ENCODE data around the gene RAB30.

The RAB30 gene

GRCh38 chr11:83007909-83008580, 63.7 kb downstream of the RAB30 start:
- Histone ChIP-seq H3K27me3 (ENCODE audit: insufficient read depth, poor library complexity, severe bottlenecking) (no peaks in the 10 kb centered on the region), H3K27ac (ENCODE audit: poor library complexity, severe bottlenecking) (no peak overlapping the region), H3K9me3 (ENCODE audit: severe bottlenecking) (no peaks in the 10 kb centered on the region), H3K4me3 (ENCODE audit: severe bottlenecking) (no peak overlapping the region), H3K36me3 (ENCODE audit: low read depth) (no peaks in the 10 kb centered on the region), H3K4me1 (ENCODE audit: insufficient read depth, poor library complexity, severe bottlenecking) (no peaks in the 10 kb centered on the region)
- DNase-seq (ENCODE audit: low spot score) (no peak), ATAC-seq (ENCODE audit: low read depth) (no peak)
- no peak for TF ChIP-seq CTCF (IDR thresholded peaks at IDR 0.05; ENCODE audit: poor library complexity, severe bottlenecking)

DNA sequence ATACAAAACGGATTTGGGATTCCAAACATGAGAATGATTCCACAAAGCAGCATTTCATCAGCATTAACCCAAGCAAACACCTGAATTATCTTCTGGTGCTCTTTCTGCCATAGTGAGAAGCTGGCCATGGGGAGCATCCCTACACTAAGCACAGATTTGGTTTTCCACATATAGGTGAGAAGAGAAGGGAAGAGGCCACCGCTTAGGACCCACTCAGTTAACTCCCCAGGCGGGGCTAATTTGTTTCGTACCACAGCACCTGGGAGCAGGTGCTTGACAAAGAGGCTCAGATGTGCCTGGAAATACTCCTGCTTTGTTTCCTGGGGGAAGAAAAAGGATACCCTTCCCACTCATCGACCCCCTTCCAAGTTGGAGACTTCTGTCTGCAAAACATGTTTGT, 64.2 kb downstream of the RAB30 start:
- Histone ChIP-seq H3K27me3 (ENCODE audit: insufficient read depth, poor library complexity, severe bottlenecking) (no peaks in the 10 kb centered on the region), H3K9me3 (ENCODE audit: severe bottlenecking) (no peaks in the 10 kb centered on the region), H3K4me1 (ENCODE audit: insufficient read depth, poor library complexity, severe bottlenecking) (no peaks in the 10 kb centered on the region), H3K27ac (ENCODE audit: poor library complexity, severe bottlenecking) (no peak overlapping the region), H3K36me3 (ENCODE audit: low read depth) (no peaks in the 10 kb centered on the region), H3K4me3 (ENCODE audit: severe bottlenecking) (no peak overlapping the region)
- no peak for TF ChIP-seq CTCF (IDR thresholded peaks at IDR 0.05; ENCODE audit: poor library complexity, severe bottlenecking)
- ATAC-seq (ENCODE audit: low read depth) (no peak), DNase-seq (ENCODE audit: low spot score) (no peak)

GRCh38 chr11:83006877-83007330, 64.8 kb downstream of the RAB30 start:
- Histone ChIP-seq H3K4me1 (ENCODE audit: insufficient read depth, poor library complexity, severe bottlenecking) (no peaks in the 10 kb centered on the region), H3K27me3 (ENCODE audit: insufficient read depth, poor library complexity, severe bottlenecking) (no peaks in the 10 kb centered on the region), H3K27ac (ENCODE audit: poor library complexity, severe bottlenecking) (no peak overlapping the region), H3K4me3 (ENCODE audit: severe bottlenecking) (no peak overlapping the region), H3K36me3 (ENCODE audit: low read depth) (no peaks in the 10 kb centered on the region), H3K9me3 (ENCODE audit: severe bottlenecking) (no peaks in the 10 kb centered on the region)
- DNase-seq (ENCODE audit: low spot score) (no peak), ATAC-seq (ENCODE audit: low read depth) (no peak)
- no peak for TF ChIP-seq CTCF (IDR thresholded peaks at IDR 0.05; ENCODE audit: poor library complexity, severe bottlenecking)

DNA sequence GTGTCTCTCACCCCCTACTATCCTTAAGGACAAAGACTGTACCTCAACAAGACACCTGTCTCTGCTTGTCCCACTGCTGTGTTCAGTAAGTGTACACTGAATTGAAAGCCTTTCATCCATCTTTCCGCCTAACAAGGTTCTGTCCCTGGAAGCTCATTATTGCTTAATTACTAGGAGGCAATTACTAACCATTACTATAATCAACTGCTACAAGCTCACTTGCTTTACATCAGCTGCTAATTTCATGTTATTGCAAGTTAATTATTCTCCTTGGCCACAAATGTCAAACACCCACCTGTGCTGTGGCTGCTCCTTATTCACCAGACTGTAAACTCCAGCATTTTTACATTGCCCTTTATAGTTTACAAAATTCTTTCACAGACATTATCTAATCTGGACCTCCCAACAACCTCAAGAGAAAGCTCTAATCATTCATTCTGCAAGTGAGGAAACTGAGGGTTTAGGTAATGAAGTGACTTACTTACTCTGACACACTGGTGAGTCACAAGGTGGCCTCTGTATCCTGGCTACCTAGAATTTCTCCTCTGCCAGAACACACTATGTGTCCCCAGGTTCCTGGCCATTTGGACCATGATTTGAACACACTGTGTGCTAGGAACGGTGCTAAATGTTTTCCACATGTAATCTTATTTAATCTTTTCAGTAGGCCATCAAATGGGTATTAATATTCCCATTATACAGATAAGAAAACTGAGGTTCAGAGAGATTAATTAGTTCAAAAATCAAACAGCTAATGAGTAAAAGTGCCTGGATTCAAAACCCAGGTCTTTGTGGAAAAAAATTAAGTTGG, 66.7 kb downstream of the RAB30 start:
- H3K4me1 ChIP-seq (ENCODE audit: insufficient read depth, poor library complexity, severe bottlenecking) = no peaks in the 10 kb centered on the region
- no peak for TF ChIP-seq CTCF (IDR thresholded peaks at IDR 0.05; ENCODE audit: poor library complexity, severe bottlenecking)

DNA sequence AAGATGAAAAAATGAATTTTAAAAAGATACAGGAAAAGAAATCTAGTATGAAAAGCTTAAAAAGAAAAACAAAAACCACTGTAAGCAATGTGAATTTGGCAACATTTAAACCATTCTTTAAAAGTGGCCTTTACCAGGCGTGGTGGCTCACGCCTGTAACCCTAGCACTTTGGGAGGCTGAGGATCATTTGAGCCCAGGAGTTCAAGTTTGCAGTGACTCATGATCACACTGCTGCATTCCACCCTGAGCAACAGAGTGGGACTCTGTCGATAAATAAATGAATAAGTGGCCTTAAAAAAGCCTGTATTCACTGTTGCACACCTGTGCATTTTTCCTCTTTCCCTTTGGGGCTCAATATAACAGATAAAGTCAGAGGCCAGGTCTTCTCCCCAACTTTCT, 69.2 kb downstream of the RAB30 start:
- no peaks in the 10 kb centered on the region for H3K27me3 ChIP-seq (ENCODE audit: insufficient read depth, poor library complexity, severe bottlenecking)
- no peaks in the 10 kb centered on the region for H3K9me3 ChIP-seq (ENCODE audit: severe bottlenecking)
- H3K36me3 ChIP-seq (ENCODE audit: low read depth) = no peaks in the 10 kb centered on the region
- H3K4me1 ChIP-seq (ENCODE audit: insufficient read depth, poor library complexity, severe bottlenecking) = no peaks in the 10 kb centered on the region
- no peak for TF ChIP-seq CTCF (IDR thresholded peaks at IDR 0.05; ENCODE audit: poor library complexity, severe bottlenecking)
- no peak overlapping the region for H3K27ac ChIP-seq (ENCODE audit: poor library complexity, severe bottlenecking)
- DNase-seq (ENCODE audit: low spot score) = no peak
- no peak overlapping the region for H3K4me3 ChIP-seq (ENCODE audit: severe bottlenecking)
- ATAC-seq (ENCODE audit: low read depth) = no peak

More for the DNA sequence above, 66.7 kb downstream of the RAB30 start:
- Histone ChIP-seq H3K4me3 (ENCODE audit: severe bottlenecking) (no peak overlapping the region), H3K9me3 (ENCODE audit: severe bottlenecking) (no peaks in the 10 kb centered on the region), H3K27ac (ENCODE audit: poor library complexity, severe bottlenecking) (no peak overlapping the region), H3K27me3 (ENCODE audit: insufficient read depth, poor library complexity, severe bottlenecking) (no peaks in the 10 kb centered on the region), H3K36me3 (ENCODE audit: low read depth) (no peaks in the 10 kb centered on the region)
- DNase-seq (ENCODE audit: low spot score) (no peak), ATAC-seq (ENCODE audit: low read depth) (no peak)
